B cell (primary cell): ENCODE measurements around the gene NLRC5. TPM values are rescaled to one million over a fixed set of nuclear protein-coding genes. Genes with fewer than 3 reads are reported as not detected.
"Not testable (repeated sequence)": the region's sequence is repeated elsewhere in the genome, so short reads cannot be mapped to it uniquely, and the experiment has no call there.

Experiments used
- ATAC-seq: fragments of 200-7000 bp; cut with Tn5 transposase; one replicate; pipeline ENCODE4 v1.10.0; 2021; ENCODE audit warnings: low read depth, mild to moderate bottlenecking, moderate number of reproducible peaks, moderate library complexity
- CTCF ChIA-PET: fragments of 350-600 bp; sonication (Branson Sonifier 250); formaldehyde crosslinking; loops from one replicate; lab custom pipeline; 2021; ENCODE audit warnings: antibody characterized with exemption, inconsistent platforms; lab: Charles Lee
- POLR2A ChIA-PET: fragments of 350-600 bp; sonication (Branson Sonifier 250); formaldehyde crosslinking; loops from one replicate; lab custom pipeline; 2021; ENCODE audit warnings: antibody characterized with exemption; lab: Charles Lee
- DNase-seq: peaks from one replicate; pipeline ENCODE4 v3.0.0; 2013
- H2AFZ ChIP-seq: 2 replicates; pipeline ENCODE4 v1.6.1; 2012; ENCODE audit warnings: mild to moderate bottlenecking, low read depth, low read length; ENCODE audit not compliant: insufficient read depth, poor library complexity, severe bottlenecking
- H3K27ac ChIP-seq, 2 donors: 1 replicate in 1 of 2; 2 replicates in 1 of 2; pipeline ENCODE4 v1.5.1; 2012 to 2013; ENCODE audit warnings: low read length in 2 of 2, mild to moderate bottlenecking in 2 of 2, moderate library complexity in 1 of 2
- H3K27me3 ChIP-seq, 4 experiments: fragments of 200-600 bp in 1 of 4; sonication (generic) in 1 of 4; replicated peaks in 1 of 4; 1 replicate in 2 of 4; 2 replicates in 2 of 4; pipeline versions ENCODE4 v1.6.1 to v1.7.0; 2013 to 2016; ENCODE audit warnings: low read length in 3 of 4, mild to moderate bottlenecking in 2 of 4, mixed read lengths in 1 of 4, moderate library complexity in 1 of 4; ENCODE audit not compliant: insufficient read depth in 4 of 4, control insufficient read depth in 3 of 4; ENCODE audit errors: control extremely low read depth in 1 of 4
- H3K36me3 ChIP-seq, 2 experiments: replicated peaks in 1 of 2; 1 replicate in 1 of 2; 2 replicates in 1 of 2; pipeline versions ENCODE4 v1.6.1 to v1.7.1; 2013; ENCODE audit warnings: low read length in 1 of 2; ENCODE audit not compliant: insufficient read depth in 2 of 2, control insufficient read depth in 1 of 2; ENCODE audit errors: control extremely low read depth in 1 of 2, extremely low read depth in 1 of 2
- H3K4me1 ChIP-seq, 2 donors: fragments of 200-600 bp in 1 of 2; sonication (generic) in 1 of 2; 1 replicate in 1 of 2; 2 replicates in 1 of 2; pipeline versions ENCODE4 v1.5.1 to v1.6.1; 2013 to 2017; ENCODE audit warnings: low read length in 2 of 2; ENCODE audit not compliant: control insufficient read depth in 2 of 2, insufficient read depth in 2 of 2
- H3K4me2 ChIP-seq: replicated peaks from 2 replicates; pipeline ENCODE3; 2012; ENCODE audit warnings: mild to moderate bottlenecking, low read depth, low read length; ENCODE audit not compliant: poor library complexity, severe bottlenecking
- H3K4me3 ChIP-seq, 5 experiments: fragments of 200-600 bp in 1 of 5; sonication (generic) in 1 of 5; 1 replicate in 3 of 5; 2 replicates in 2 of 5; pipeline versions ENCODE4 v1.5.1 to v1.7.0; 2011 to 2016; ENCODE audit warnings: low read length in 4 of 5, mild to moderate bottlenecking in 4 of 5, low read depth in 2 of 5, control low read depth in 1 of 5, moderate library complexity in 1 of 5; ENCODE audit not compliant: insufficient read depth in 1 of 5; ENCODE audit errors: control extremely low read depth in 1 of 5, extremely low read depth in 1 of 5
- H3K79me2 ChIP-seq: fragments of 200-600 bp; sonication (generic); one replicate; pipeline ENCODE4 v1.6.0; 2016; ENCODE audit warnings: low read length; ENCODE audit not compliant: control insufficient read depth, insufficient read depth
- H3K9ac ChIP-seq: fragments of 200-600 bp; sonication (generic); 2 replicates; pipeline ENCODE4 v1.6.1; 2017; ENCODE audit warnings: mild to moderate bottlenecking, low read length, moderate library complexity
- H3K9me3 ChIP-seq, 3 donors: one replicate each; pipeline versions ENCODE4 v1.6.1 to v1.7.1; 2013; ENCODE audit warnings: low read length in 2 of 3; ENCODE audit not compliant: control insufficient read depth in 2 of 3, insufficient read depth in 1 of 3; ENCODE audit errors: control extremely low read depth in 1 of 3
- H4K20me1 ChIP-seq: 2 replicates; pipeline ENCODE4 v1.6.0; 2012; ENCODE audit warnings: mild to moderate bottlenecking, low read length; ENCODE audit not compliant: insufficient read depth, control insufficient read depth, poor library complexity, severe bottlenecking
- H3K27ac Mint-ChIP-seq: one replicate; pipeline ENCODE4 v1.8.0; 2021; ENCODE audit warnings: mixed read lengths
- H3K27me3 Mint-ChIP-seq: one replicate; pipeline ENCODE4 v1.8.0; 2021; ENCODE audit warnings: mixed read lengths
- H3K4me1 Mint-ChIP-seq: one replicate; pipeline ENCODE4 v1.8.0; 2021; ENCODE audit warnings: mixed read lengths
- H3K4me3 Mint-ChIP-seq: one replicate; pipeline ENCODE4 v1.8.0; 2021; ENCODE audit warnings: mixed read lengths
- H3K9me3 Mint-ChIP-seq: one replicate; pipeline ENCODE4 v1.8.0; 2022; ENCODE audit warnings: mixed read lengths; ENCODE audit not compliant: insufficient read depth
- CTCF ChIP-seq: fragments of 200-600 bp; IDR thresholded peaks from one replicate; pipeline ENCODE4 v1.8.0; 2022; ENCODE audit warnings: antibody characterized with exemption, mild to moderate bottlenecking
- EZH2 ChIP-seq: IDR thresholded peaks from 2 replicates; pipeline ENCODE4 v1.6.1; 2012; ENCODE audit warnings: borderline replicate concordance, low read depth, mild to moderate bottlenecking, moderate library complexity, low read length; ENCODE audit not compliant: insufficient read depth, poor library complexity, severe bottlenecking
- WGBS: methylation state at CpG from one replicate; pipeline ENCODE4 v1.1.5; 2013; ENCODE audit warnings: missing lambda C conversion rate; ENCODE audit not compliant: insufficient coverage; 5-methylcytosine and 5-hydroxymethylcytosine counted together
- intact Hi-C: fragments of 100-400 bp; cut with micrococcal nuclease; formaldehyde crosslinking; loops from one replicate; pipeline ENCODE4 v1.10.0; 2022
- polyA plus RNA-seq: library from polyadenylated mRNA; depleted of rRNA; stranded (reverse); fragments of >200 nt; gene quantifications from 2 replicates; pipeline ENCODE4 v1.2.3, GENCODE V29; 2012
- total RNA-seq, 2 donors: library from RNA; stranded (reverse); fragments of 120-200 nt in 1 of 2; gene quantifications; 1 replicate in 1 of 2; 2 replicates in 1 of 2; pipeline versions ENCODE4 v1.2.3 to v1.2.4, GENCODE V29; 2013 to 2022

NLRC5 gene
- total and polyA plus RNA-seq, 2 donors (not counting 1 experiment from before 2014, with no cell fraction given) = 349 to 510 TPM

GRCh38 chr16:56986361-56986760 lies 3.0 kb upstream of the NLRC5 start:
- H3K4me1 ChIP-seq = peaks cover 65 to 86% of the 10 kb centered on the region in 2 donors
- intact Hi-C loops = no loop called here
- no peak overlapping the region for H3K4me3 ChIP-seq
- Mint-ChIP-seq H3K27ac (peak overlapping the region; percentile 99), H3K9me3 (no peaks in the 10 kb centered on the region), H3K4me1 (peaks cover 88% of the 10 kb centered on the region), H3K4me3 (no peak overlapping the region), H3K27me3 (no peaks in the 10 kb centered on the region)
- ChIA-PET POLR2A (interaction anchor here (0.6 to 0.7 kb wide), 2 partner anchors 11 to 35 kb away, joined by 3 to 8 read pairs; no protein-coding TSS in a partner anchor), CTCF (interaction anchor here (3.5 to 10.3 kb wide), 3 partner anchors 15 to 21 kb away, joined by 27 to 124 read pairs (median 33); no protein-coding TSS in a partner anchor)
- H2AFZ ChIP-seq = no peak overlapping the region
- H3K9me3 ChIP-seq = no peaks in the 10 kb centered on the region
- peak overlapping the region; percentile 19 to 70 for H3K27ac ChIP-seq
- DNase-seq (no peak), ATAC-seq (no peak)
- H3K27me3 ChIP-seq = no peaks in the 10 kb centered on the region
- H3K4me2 ChIP-seq = peak overlapping the region; percentile 26
- no CpG with 5 or more reads among the region's 1 CpG for WGBS
- peaks cover 34% of the 10 kb centered on the region for H3K79me2 ChIP-seq
- peaks cover 0 to 4% of the 10 kb centered on the region in 2 experiments for H3K36me3 ChIP-seq
- H3K9ac ChIP-seq = no peak overlapping the region
- no peak for TF ChIP-seq CTCF
- TF ChIP-seq EZH2 = no peak
- no peaks in the 10 kb centered on the region for H4K20me1 ChIP-seq

- H3K4me1 ChIP-seq = peaks cover 64 to 86% of the 10 kb centered on the region in 2 donors
- DNase-seq, ATAC-seq, H4K20me1 ChIP-seq, H2AFZ ChIP-seq, H3K9me3 ChIP-seq, H3K4me3 ChIP-seq, H3K36me3 ChIP-seq, H3K9me3 Mint-ChIP-seq, H3K9ac ChIP-seq, H3K27me3 ChIP-seq, H3K27me3 Mint-ChIP-seq, H3K4me2 ChIP-seq, intact Hi-C loops: not testable (repeated sequence)
- Mint-ChIP-seq H3K4me3 (peak overlapping the region; percentile 59), H3K4me1 (peaks cover 86% of the 10 kb centered on the region), H3K27ac (peak overlapping the region; percentile 99)
- peak overlapping the region in 1 of 2 donors; percentile 70 for H3K27ac ChIP-seq
- WGBS = 94% methylated on average over 3 of the region's 4 CpGs
- ChIA-PET CTCF (interaction anchor here (3.5 to 10.3 kb wide), 2 partner anchors 15 to 21 kb away, joined by 33 to 124 read pairs; no protein-coding TSS in a partner anchor), POLR2A (interaction anchor here (0.6 to 1.5 kb wide), 5 partner anchors 8 to 36 kb away, joined by 3 to 8 read pairs (median 4); no protein-coding TSS in a partner anchor)
- peaks cover 39% of the 10 kb centered on the region for H3K79me2 ChIP-seq
Observed at GRCh38 chr16:56986908-56987307, 2.4 kb upstream of the NLRC5 start.
